ENCODE data around the gene CDC42BPB.

CDC42BPB gene

GRCh38 chr14:102889615-102890014 is 167.7 kb downstream of the CDC42BPB start:
- H3K9me3 ChIP-seq (ENCODE audit: control insufficient read depth, low read length) = no peaks in the 10 kb centered on the region
- no peak overlapping the region for H3K4me3 ChIP-seq (ENCODE audit: insufficient read depth, low read depth, low read length)
- WGBS, 2 experiments = 97% methylated on average over 7 of the region's 7 CpGs
- no peaks in the 10 kb centered on the region for H3K36me3 ChIP-seq (ENCODE audit: control insufficient read depth, insufficient read depth, low read length)
- H3K27me3 ChIP-seq (ENCODE audit: control insufficient read depth, insufficient read depth, low read length, poor library complexity, severe bottlenecking) = no peaks in the 10 kb centered on the region
- H3K27ac ChIP-seq (ENCODE audit: insufficient read depth, low read depth, low read length, poor library complexity, severe bottlenecking) = no peak overlapping the region
- no peaks in the 10 kb centered on the region for H3K4me1 ChIP-seq (ENCODE audit: control insufficient read depth, insufficient read depth, low read length)

- no peaks in the 10 kb centered on the region for H3K4me1 ChIP-seq (ENCODE audit: control insufficient read depth, insufficient read depth, low read length)
- 67 to 100% methylated on average over 1 of the region's 1 CpG for WGBS, 2 experiments
- no peaks in the 10 kb centered on the region for H3K27me3 ChIP-seq (ENCODE audit: control insufficient read depth, insufficient read depth, low read length, poor library complexity, severe bottlenecking)
- H3K4me3 ChIP-seq (ENCODE audit: insufficient read depth, low read depth, low read length) = no peak overlapping the region
- no peaks in the 10 kb centered on the region for H3K36me3 ChIP-seq (ENCODE audit: control insufficient read depth, insufficient read depth, low read length)
- H3K9me3 ChIP-seq (ENCODE audit: control insufficient read depth, low read length) = no peaks in the 10 kb centered on the region
- H3K27ac ChIP-seq (ENCODE audit: insufficient read depth, low read depth, low read length, poor library complexity, severe bottlenecking) = no peak overlapping the region
Measured at GRCh38 chr14:102888748-102889147, 168.6 kb downstream of the CDC42BPB start.

GRCh38 chr14:102885737-102886447 is 171.5 kb downstream of the CDC42BPB start:
- WGBS, 2 experiments = 94 to 96% methylated on average over 22 of the region's 22 CpGs

GRCh38 chr14:102883554-102883953 is 173.8 kb downstream of the CDC42BPB start:
- H3K27me3 ChIP-seq (ENCODE audit: control insufficient read depth, insufficient read depth, low read length, poor library complexity, severe bottlenecking) = no peaks in the 10 kb centered on the region
- H3K9me3 ChIP-seq (ENCODE audit: control insufficient read depth, low read length) = no peaks in the 10 kb centered on the region
- no peaks in the 10 kb centered on the region for H3K36me3 ChIP-seq (ENCODE audit: control insufficient read depth, insufficient read depth, low read length)
- no peak overlapping the region for H3K27ac ChIP-seq (ENCODE audit: insufficient read depth, low read depth, low read length, poor library complexity, severe bottlenecking)
- 93% methylated on average over 14 of the region's 14 CpGs for WGBS, 2 experiments
- H3K4me3 ChIP-seq (ENCODE audit: insufficient read depth, low read depth, low read length) = no peak overlapping the region
- no peaks in the 10 kb centered on the region for H3K4me1 ChIP-seq (ENCODE audit: control insufficient read depth, insufficient read depth, low read length)

More at GRCh38 chr14:102885737-102886447, 171.5 kb downstream of the CDC42BPB start:
- no peaks in the 10 kb centered on the region for H3K27me3 ChIP-seq (ENCODE audit: control insufficient read depth, insufficient read depth, low read length, poor library complexity, severe bottlenecking)
- no peaks in the 10 kb centered on the region for H3K36me3 ChIP-seq (ENCODE audit: control insufficient read depth, insufficient read depth, low read length)
- no peak overlapping the region for H3K4me3 ChIP-seq (ENCODE audit: insufficient read depth, low read depth, low read length)
- no peak overlapping the region for H3K27ac ChIP-seq (ENCODE audit: insufficient read depth, low read depth, low read length, poor library complexity, severe bottlenecking)
- H3K4me1 ChIP-seq (ENCODE audit: control insufficient read depth, insufficient read depth, low read length) = no peaks in the 10 kb centered on the region
- H3K9me3 ChIP-seq (ENCODE audit: control insufficient read depth, low read length) = no peaks in the 10 kb centered on the region

DNA sequence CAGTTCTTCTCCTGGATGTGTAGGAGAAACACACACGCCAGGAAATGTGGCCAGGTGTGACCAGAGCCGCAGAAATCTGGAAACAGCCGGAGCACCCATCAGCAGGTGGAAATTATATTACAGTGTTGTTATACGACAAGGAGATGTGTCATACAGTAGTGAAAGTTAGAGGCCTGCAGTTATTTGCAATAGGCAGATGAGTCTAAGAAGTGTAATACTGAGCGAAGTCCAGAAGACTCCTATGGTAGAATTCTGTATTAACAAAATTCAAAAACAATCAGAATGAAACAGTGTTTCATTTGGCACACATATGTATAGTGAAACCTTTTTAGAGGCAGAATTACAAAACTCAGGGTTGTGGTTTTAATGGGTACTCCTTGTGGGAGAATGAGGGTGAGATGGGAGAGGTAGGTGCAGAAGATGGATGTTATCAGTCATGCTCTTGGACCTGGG is 174.2 kb downstream of the CDC42BPB start:
- no peaks in the 10 kb centered on the region for H3K27me3 ChIP-seq (ENCODE audit: control insufficient read depth, insufficient read depth, low read length, poor library complexity, severe bottlenecking)
- no peaks in the 10 kb centered on the region for H3K36me3 ChIP-seq (ENCODE audit: control insufficient read depth, insufficient read depth, low read length)
- H3K4me1 ChIP-seq (ENCODE audit: control insufficient read depth, insufficient read depth, low read length) = no peaks in the 10 kb centered on the region
- no peak overlapping the region for H3K27ac ChIP-seq (ENCODE audit: insufficient read depth, low read depth, low read length, poor library complexity, severe bottlenecking)
- 95 to 96% methylated on average over 5 of the region's 5 CpGs for WGBS, 2 experiments
- H3K4me3 ChIP-seq (ENCODE audit: insufficient read depth, low read depth, low read length) = no peak overlapping the region
- H3K9me3 ChIP-seq (ENCODE audit: control insufficient read depth, low read length) = no peaks in the 10 kb centered on the region
